K562 (cell line): ENCODE data around the gene THEM4. TPM values are rescaled to one million over a fixed set of nuclear protein-coding genes. Genes with fewer than 3 reads are reported as not detected.

Experiments
- ATF6 ChIP-seq: sonication (generic); formaldehyde crosslinking; IDR thresholded peaks from 2 replicates; pipeline ENCODE4 v1.4.0; 2020; ENCODE audit warnings: mild to moderate bottlenecking, missing genetic modification reagents
- BCL6 ChIP-seq: fragments of 250-450 bp; sonication (Bioruptor Pico); IDR thresholded peaks from 2 replicates; pipeline ENCODE4 v1.4.0; 2020
- CEBPZ ChIP-seq: fragments of 150-350 bp; IDR thresholded peaks from 2 replicates; pipeline ENCODE4 v1.6.1; 2014; ENCODE audit warnings: low read depth, mild to moderate bottlenecking, low read length, borderline replicate concordance
- COPS2 ChIP-seq: fragments of 450-650 bp; conservative IDR thresholded peaks from 2 replicates; pipeline ENCODE4 v1.6.1; 2016; ENCODE audit warnings: mild to moderate bottlenecking, moderate library complexity
- HDAC8 ChIP-seq: fragments of 450-650 bp; IDR thresholded peaks from 2 replicates; pipeline ENCODE4 v1.6.1; 2016; ENCODE audit warnings: mild to moderate bottlenecking, missing genetic modification characterization, moderate library complexity, missing compliant biosample characterization
- MBD1 ChIP-seq: fragments of 250-450 bp; sonication (Bioruptor Pico); IDR thresholded peaks from 2 replicates; pipeline ENCODE4 v1.8.0; 2022; ENCODE audit warnings: inconsistent platforms
- PML ChIP-seq: IDR thresholded peaks from 2 replicates; pipeline ENCODE4 v1.6.1; 2012; ENCODE audit warnings: low read length, inconsistent platforms
- PRPF4 ChIP-seq: fragments of 200-400 bp; formaldehyde crosslinking; IDR thresholded peaks from one replicate; pipeline ENCODE4 v1.6.1; 2017; ENCODE audit warnings: low read length, low read depth, mild to moderate bottlenecking; ENCODE audit not compliant: insufficient read depth, poor library complexity, severe bottlenecking
- SMC3 ChIP-seq: conservative IDR thresholded peaks from 2 replicates; pipeline ENCODE4 v1.6.1; 2011; ENCODE audit warnings: low read depth, low read length, improper control_type of control experiment; ENCODE audit not compliant: insufficient read depth
- SNAPC5 ChIP-seq: fragments of 250-450 bp; sonication (Bioruptor Pico); IDR thresholded peaks from 2 replicates; pipeline ENCODE4 v1.8.0; 2021; ENCODE audit warnings: moderate library complexity, mild to moderate bottlenecking, inconsistent platforms
- TCFL5 ChIP-seq: fragments of 250-450 bp; sonication (Bioruptor Pico); conservative IDR thresholded peaks from 2 replicates; pipeline ENCODE4 v1.6.1; 2021; ENCODE audit warnings: mild to moderate bottlenecking, moderate library complexity, matching md5 sums
- U2AF1 ChIP-seq: fragments of 200-400 bp; formaldehyde crosslinking; optimal IDR thresholded peaks from 2 replicates; pipeline ENCODE3; 2017; ENCODE audit warnings: mild to moderate bottlenecking, low read depth, low read length, moderate library complexity
- polyA plus RNA-seq, 8 experiments: library from polyadenylated mRNA; depleted of rRNA in 4 of 8; stranded (reverse) in 5 of 8; unstranded in 3 of 8; fragments of >200 nt; fragmentation: Nextera tagmentation in 2 of 8; fragmentation: Illumina TruSeq in 1 of 8; extraction: Ambion mirVana in 2 of 8; extraction: Trizol in 1 of 8; gene quantifications; 2 replicates each; pipeline versions ENCODE4 v1.2.1 to v1.2.3, GENCODE V29; 2011 to 2014; ENCODE audit warnings: inconsistent platforms in 1 of 8, missing spikeins in 1 of 8
- total RNA-seq, 7 experiments: library from RNA; depleted of rRNA in 6 of 7; stranded (reverse); fragments of >200 nt in 6 of 7; fragmentation: Illumina TruSeq in 2 of 7; extraction: Trizol in 2 of 7; gene quantifications; 2 replicates each; pipeline versions ENCODE4 v1.2.1 to v1.2.3, GENCODE V29; 2011 to 2021; ENCODE audit warnings: low replicate concordance in 1 of 7

Gene THEM4
- total and polyA plus RNA-seq, 9 of the 15 experiments (the other 6 are each of a cell fraction or from before 2014, with no cell fraction given): 8.6 to 71.9 (median 35.3) TPM

GRCh38 chr1:151888972-151889570, 20.2 kb downstream of the THEM4 start (continued):
- no peak for TF ChIP-seq CEBPZ
- no peak for TF ChIP-seq PML
- TF ChIP-seq BCL6 (CRISPR knock-in tag): no peak
- TF ChIP-seq MBD1: no peak
- no peak for TF ChIP-seq U2AF1
- no peak for TF ChIP-seq PRPF4
- TF ChIP-seq SMC3: 0 out of 2 replicates have a peak, but pooled peaks have one; percentile 8
- TF ChIP-seq SNAPC5 (CRISPR knock-in tag): no peak
- no peak for TF ChIP-seq HDAC8
- no peak for TF ChIP-seq ATF6 (CRISPR knock-in tag)
- no peak for TF ChIP-seq COPS2
- TF ChIP-seq TCFL5: no peak
